ENCODE data around the gene ATOH8.

Gene ATOH8

DNA sequence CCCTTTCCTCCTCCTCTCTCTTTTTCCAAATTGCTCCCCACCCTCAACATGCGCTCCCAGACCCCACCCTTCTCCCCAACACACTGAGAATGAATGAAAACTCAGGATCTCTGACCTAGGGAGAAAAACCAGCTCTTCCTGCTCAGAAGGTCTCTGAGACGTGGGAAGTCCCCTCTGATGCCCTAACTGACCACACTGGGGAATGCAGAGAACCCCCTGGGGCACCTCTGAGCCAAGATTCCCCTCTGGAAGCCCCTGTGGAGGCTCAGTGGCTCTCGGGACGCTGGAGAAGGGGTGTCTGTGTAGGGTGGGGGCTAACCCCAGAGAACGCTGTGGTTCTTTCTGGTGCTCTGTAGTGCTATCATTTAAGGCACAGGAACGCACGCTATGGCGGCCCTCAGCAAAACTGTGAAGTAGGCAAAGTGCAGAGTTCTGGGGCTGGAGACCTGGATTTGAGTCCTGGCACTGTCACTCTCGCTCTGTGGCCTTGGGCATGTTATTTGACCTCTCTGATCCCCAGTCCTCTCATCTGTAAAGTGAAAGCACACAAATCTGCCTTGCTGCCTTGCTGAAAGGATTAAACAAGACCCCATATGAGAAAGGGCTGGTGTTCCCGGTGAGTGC is 17.1 kb downstream of the ATOH8 start:
- Mint-ChIP-seq H3K27me3 (peaks cover 27% of the 10 kb centered on the region), H3K9me3 (no peaks in the 10 kb centered on the region)

DNA sequence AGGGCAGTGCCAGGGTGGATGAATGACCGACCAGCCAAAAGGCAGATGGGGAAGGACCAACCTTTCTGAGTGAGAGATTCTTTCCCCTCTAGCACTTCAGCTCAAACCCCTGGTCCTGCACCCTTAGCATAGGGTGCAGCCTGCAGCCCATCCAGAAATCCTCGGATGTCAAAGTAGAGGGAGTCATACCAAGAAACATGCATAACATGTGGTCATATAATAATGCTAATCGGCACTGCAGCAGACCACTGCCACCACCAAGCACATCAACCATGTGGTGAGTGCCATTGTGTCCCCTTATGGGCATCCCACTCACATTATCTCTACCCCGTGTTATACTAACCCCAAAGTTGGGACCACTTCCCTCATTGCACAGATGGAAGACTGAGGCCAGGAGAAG is 17.7 kb downstream of the ATOH8 start:
- ATAC-seq (ENCODE audit: low read depth) (no peak), DNase-seq (ENCODE audit: low spot score in 2 of 2) (no peak)
- Mint-ChIP-seq H3K4me3 (no peak overlapping the region), H3K27ac (no peak overlapping the region), H3K9me3 (no peaks in the 10 kb centered on the region), H3K4me1 (no peaks in the 10 kb centered on the region), H3K27me3 (peaks cover 24% of the 10 kb centered on the region), H3K36me3 (no peaks in the 10 kb centered on the region)

More for the DNA sequence above, 17.1 kb downstream of the ATOH8 start:
- H3K4me1 Mint-ChIP-seq: no peaks in the 10 kb centered on the region
- no peaks in the 10 kb centered on the region for H3K36me3 Mint-ChIP-seq
- no peak for DNase-seq (ENCODE audit: low spot score in 2 of 2)
- no peak for ATAC-seq (ENCODE audit: low read depth)
- H3K27ac Mint-ChIP-seq: no peak overlapping the region
- H3K4me3 Mint-ChIP-seq: no peak overlapping the region

DNA sequence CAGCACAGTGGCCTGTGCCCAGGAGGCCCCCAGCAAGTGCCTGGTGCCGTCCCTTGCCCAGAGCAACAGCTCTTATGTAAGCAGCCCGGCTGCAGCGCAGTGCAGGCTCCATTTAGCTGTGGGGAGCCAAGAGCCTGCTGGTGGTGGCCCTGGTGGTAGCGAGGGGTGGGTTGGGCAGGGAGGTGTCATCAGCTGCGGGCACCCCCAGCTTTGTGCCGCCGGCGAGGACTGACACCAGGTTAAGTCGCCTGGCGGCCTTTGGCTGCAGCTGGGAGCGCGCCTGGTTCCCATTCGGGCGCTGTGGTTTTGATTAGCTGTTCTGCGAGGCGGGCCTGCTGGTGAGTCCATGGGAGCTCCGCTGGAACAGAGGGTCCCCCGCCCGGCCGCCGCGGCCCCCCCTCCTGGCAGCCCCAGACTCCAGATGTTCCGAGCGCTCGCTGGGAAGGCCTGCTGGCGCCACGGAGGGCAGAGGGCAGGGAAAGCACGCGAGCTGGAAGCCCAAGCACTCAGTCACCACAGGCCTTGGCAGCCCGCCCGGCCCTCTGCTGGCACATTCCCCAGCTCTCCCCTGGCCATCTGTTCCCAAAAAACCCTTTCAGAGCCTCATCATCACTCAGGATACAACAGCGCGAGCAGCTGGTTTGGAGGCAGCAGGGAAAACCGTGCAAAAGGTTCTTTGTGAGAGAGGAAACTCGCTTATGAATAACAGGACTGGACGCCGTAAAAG is 18.4 kb downstream of the ATOH8 start:
- Mint-ChIP-seq H3K4me1 (no peaks in the 10 kb centered on the region), H3K4me3 (no peak overlapping the region), H3K36me3 (no peaks in the 10 kb centered on the region), H3K27ac (no peak overlapping the region), H3K27me3 (peaks cover 21% of the 10 kb centered on the region), H3K9me3 (no peaks in the 10 kb centered on the region)
- ATAC-seq (ENCODE audit: low read depth) (no peak), DNase-seq (ENCODE audit: low spot score in 2 of 2) (no peak)

DNA sequence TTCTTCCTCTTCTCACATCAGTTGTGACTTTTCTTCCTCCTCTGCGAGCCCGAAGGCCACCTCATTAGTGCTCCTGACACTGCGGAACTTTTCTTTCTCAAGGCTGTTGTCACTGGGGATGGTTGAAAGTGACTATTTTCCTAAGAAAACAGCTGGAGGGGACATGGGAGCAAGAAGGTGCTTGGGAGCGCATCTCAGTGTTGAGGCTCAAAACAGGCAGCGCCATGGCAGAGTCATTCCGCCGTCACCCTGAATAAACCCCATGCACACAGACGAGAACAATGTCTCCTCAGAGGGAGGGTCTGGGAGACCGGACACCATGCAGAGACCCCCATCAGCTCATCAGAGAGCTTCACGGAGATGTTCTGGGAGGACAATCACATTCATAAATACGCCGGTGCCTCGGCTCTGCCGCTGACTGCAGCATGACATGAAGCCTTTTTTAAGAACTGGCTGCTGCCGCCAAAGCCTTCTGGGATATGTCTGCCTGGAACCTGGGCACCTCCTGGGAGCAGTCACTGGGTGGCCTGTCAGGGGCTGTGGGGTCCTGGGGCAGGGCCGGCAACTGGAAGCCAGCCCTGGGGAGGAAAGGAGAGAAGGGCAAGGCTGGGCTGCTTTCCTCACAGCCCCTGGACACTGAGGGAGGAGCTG is 19.2 kb downstream of the ATOH8 start:
- no peaks in the 10 kb centered on the region for H3K4me1 Mint-ChIP-seq
- peaks cover 21% of the 10 kb centered on the region for H3K27me3 Mint-ChIP-seq
- H3K9me3 Mint-ChIP-seq: no peaks in the 10 kb centered on the region
- H3K27ac Mint-ChIP-seq: no peak overlapping the region
- ATAC-seq (ENCODE audit: low read depth) (no peak), DNase-seq (ENCODE audit: low spot score in 2 of 2) (no peak)
- no peak overlapping the region for H3K4me3 Mint-ChIP-seq
- no peaks in the 10 kb centered on the region for H3K36me3 Mint-ChIP-seq

DNA sequence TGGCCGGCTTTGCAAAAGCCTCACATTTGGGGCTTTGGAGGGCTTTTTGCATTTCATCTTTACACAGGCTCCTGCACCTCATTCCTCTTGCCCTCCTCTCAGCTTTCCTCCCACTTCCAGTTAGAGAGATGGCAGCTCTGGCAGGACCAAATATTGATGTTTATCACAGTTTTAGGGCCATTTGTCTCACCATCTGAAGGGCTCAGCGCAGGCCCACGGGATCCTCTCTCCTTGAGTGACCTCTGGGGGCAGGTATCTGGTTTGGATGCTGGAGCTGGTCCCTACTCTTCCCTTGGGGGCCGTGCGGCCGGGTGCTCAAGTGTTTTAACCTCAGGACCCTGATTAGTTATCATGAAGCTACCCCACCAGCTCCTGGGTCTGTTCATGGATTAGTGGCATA is 19.9 kb downstream of the ATOH8 start:
- Mint-ChIP-seq H3K9me3 (no peaks in the 10 kb centered on the region), H3K27me3 (peaks cover 21% of the 10 kb centered on the region), H3K27ac (no peak overlapping the region), H3K36me3 (no peaks in the 10 kb centered on the region), H3K4me1 (no peaks in the 10 kb centered on the region), H3K4me3 (no peak overlapping the region)
- ATAC-seq (ENCODE audit: low read depth) (no peak), DNase-seq (ENCODE audit: low spot score in 2 of 2) (no peak)

DNA sequence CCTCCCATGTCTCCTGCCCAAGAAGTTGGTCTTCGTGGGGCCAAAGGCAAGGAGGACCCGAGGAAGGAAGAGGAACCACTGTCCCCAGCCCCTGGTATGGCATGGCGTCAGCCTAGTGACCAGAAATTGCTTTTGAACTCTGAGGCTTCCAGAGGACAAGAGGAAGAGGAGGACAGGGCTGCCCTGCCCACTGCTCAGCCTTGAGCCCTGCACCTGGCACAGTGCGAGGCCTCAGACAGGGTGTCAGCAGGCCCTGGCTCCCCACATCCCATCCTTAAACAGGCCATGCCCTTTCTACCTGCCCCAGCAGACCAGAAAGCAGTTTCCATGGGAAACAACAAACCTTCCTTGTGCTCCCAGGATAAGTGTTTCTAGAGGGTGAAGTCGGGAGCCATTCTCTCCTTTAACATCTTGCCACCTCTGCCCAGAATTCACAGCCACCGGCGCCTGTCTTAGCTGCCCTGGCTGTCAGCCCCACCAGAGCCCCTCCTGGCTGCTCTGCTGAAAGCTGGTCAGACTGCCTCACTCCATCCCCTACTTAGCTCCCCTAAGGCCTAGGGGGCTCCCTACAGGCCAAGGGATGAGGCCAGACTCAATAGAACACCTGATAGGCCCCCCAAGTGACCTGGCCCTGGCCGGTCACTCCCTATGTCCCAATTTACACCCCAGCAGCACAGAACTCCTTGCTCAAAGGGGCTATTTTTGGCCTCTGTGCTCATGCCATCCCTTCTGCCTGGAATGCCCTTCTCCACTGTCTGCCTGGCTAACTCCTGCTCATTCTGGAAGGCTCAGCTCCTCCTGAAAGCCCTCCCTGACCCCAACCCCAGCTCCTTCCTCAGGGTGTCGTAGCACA is 20.6 kb downstream of the ATOH8 start:
- no peak for DNase-seq (ENCODE audit: low spot score in 2 of 2)
- no peak for ATAC-seq (ENCODE audit: low read depth)
- Mint-ChIP-seq H3K27me3 (peaks cover 24% of the 10 kb centered on the region), H3K9me3 (no peaks in the 10 kb centered on the region), H3K4me3 (no peak overlapping the region), H3K27ac (no peak overlapping the region), H3K36me3 (no peaks in the 10 kb centered on the region), H3K4me1 (no peaks in the 10 kb centered on the region)

DNA sequence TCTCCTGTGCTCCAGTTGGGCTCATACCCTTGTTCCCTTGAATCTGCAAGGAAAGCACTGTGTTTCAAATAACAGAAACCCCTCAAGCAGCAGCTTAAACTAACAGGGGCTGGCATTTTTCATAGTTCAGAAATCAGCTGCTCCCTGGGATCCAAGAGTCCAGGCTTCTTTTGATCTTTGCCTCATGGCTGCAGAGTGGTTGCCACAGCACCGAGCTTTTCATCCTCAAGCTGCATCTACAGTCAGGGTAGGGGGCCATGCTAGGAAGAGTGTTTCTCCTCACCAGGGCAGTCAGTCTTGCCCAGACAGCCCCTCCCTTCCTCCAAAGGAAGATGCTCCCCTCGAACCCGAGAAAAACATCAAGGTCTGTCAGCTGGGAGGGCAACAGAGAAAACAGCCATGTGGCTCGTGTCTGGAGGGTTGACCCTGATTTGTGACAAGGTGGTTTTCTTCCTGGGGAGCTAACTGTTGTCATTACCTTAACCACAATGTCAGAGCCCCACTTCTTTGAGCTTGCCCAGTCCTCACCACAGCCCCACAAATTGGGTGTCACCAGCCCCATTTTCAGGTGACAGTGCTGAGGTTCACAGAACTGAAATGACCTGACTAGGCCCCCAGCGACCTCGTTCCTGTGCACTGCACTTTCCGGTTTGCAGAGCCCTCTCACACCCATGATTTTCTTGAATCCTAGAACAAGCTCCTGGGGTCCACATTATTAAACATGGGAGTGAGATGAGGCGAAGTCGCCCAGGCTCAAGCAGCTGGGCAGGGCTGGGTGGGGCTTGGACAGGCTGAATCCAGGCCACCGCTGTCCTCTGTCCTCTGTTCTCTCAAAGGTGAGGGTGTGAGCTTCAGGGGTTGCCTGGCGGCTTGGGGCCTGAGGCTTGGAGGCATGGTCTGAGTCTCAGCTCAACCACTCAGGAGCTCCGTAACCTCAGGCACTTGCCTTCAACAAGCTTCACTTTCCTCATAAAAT is 21.9 kb downstream of the ATOH8 start:
- Mint-ChIP-seq H3K27ac (no peak overlapping the region), H3K4me3 (no peak overlapping the region), H3K9me3 (no peaks in the 10 kb centered on the region), H3K4me1 (no peaks in the 10 kb centered on the region), H3K36me3 (no peaks in the 10 kb centered on the region), H3K27me3 (peaks cover 22% of the 10 kb centered on the region)
- ATAC-seq (ENCODE audit: low read depth) (no peak), DNase-seq (ENCODE audit: low spot score in 2 of 2) (no peak)

DNA sequence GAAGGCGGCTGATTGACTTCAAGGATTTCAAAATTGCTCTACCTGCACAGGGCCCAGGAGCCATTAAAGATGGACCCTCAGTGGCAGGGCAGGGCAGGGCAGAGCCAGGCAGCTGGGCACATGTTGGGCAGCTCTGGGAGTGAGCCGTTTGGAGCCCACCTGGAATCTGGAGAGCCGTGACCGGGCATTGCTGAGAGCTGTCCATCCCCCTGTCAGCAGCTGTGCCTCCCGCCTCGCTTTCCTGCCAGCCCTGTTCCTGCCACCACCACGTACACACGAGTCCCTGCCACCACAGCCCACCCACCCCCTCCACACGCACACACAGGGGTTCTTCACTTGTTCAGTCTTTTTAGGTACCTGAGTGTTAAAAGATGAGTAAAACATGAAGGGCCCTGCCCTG is 22.9 kb downstream of the ATOH8 start:
- no peaks in the 10 kb centered on the region for H3K4me1 Mint-ChIP-seq
- H3K36me3 Mint-ChIP-seq: no peaks in the 10 kb centered on the region
- ATAC-seq (ENCODE audit: low read depth) (no peak), DNase-seq (ENCODE audit: low spot score in 2 of 2) (no peak)
- H3K4me3 Mint-ChIP-seq: no peak overlapping the region
- H3K9me3 Mint-ChIP-seq: no peaks in the 10 kb centered on the region
- no peak overlapping the region for H3K27ac Mint-ChIP-seq
- peaks cover 13% of the 10 kb centered on the region for H3K27me3 Mint-ChIP-seq

DNA sequence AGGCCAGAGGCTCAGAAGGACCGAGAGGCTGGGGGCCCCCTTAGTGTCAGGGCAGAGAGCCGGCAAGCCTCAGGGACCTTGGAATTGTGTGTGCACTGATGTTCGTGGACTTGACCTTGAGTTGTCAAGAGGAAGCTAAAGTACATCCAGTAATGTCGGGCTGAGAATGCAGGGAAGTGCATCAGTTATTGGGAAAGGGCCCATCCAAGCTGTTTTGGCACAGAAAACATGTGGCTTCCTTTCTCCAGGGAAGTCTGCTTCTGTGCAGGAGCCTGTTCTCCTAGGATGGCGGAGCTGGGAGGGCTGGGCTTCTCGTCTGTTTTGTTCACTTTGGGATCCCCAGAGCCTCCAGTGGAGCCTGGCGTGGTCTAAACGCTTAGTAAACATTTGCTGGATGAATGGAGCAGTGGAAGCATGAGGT is 23.7 kb downstream of the ATOH8 start:
- ATAC-seq (ENCODE audit: low read depth) (no peak), DNase-seq (ENCODE audit: low spot score in 2 of 2) (no peak)
- Mint-ChIP-seq H3K4me1 (no peaks in the 10 kb centered on the region), H3K27me3 (peaks cover 13% of the 10 kb centered on the region), H3K9me3 (no peaks in the 10 kb centered on the region), H3K36me3 (no peaks in the 10 kb centered on the region), H3K4me3 (no peak overlapping the region), H3K27ac (no peak overlapping the region)

DNA sequence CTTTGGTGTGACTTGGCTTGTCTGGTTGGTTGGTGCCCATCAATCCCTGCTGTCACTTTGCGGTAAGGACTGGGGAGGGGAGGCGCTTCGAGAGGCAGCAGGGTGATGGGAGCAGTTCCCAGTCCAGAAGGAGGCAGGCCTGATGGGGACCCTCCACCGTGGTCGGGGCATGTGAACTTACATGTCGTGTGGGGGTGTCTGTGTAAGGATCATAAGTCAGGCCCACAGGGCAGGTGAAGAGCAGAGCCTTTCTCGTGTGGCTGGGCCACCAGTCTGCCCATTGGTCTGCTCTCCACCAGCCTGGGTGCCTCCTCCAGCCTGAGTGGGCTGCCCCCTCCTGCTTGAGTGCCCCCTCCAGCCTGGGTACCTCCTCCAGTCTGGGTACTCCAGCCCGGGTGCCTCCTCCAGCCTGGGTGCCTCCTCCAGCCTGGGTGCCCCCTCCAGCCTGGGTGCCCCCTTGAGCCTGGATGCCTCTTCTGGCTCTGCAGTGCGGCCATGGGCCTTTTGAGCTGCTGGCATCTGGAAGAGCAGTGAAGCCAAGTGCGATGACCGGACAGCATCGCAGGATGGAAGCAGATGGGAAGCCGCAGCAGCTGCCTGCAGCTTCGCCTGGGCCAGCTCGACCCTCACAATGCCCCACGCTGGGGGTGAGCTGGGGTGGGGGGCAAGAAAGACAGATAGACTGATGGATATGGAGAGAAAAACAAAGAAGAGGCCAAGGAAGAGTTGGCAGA is 25.0 kb downstream of the ATOH8 start:
- H3K36me3 Mint-ChIP-seq: no peaks in the 10 kb centered on the region
- H3K27me3 Mint-ChIP-seq: peaks cover 5% of the 10 kb centered on the region
- ATAC-seq (ENCODE audit: low read depth) (no peak), DNase-seq (ENCODE audit: low spot score in 2 of 2) (no peak)
- H3K27ac Mint-ChIP-seq: peak overlapping the region; percentile 56
- no peaks in the 10 kb centered on the region for H3K4me1 Mint-ChIP-seq
- no peaks in the 10 kb centered on the region for H3K9me3 Mint-ChIP-seq
- H3K4me3 Mint-ChIP-seq: no peak overlapping the region

DNA sequence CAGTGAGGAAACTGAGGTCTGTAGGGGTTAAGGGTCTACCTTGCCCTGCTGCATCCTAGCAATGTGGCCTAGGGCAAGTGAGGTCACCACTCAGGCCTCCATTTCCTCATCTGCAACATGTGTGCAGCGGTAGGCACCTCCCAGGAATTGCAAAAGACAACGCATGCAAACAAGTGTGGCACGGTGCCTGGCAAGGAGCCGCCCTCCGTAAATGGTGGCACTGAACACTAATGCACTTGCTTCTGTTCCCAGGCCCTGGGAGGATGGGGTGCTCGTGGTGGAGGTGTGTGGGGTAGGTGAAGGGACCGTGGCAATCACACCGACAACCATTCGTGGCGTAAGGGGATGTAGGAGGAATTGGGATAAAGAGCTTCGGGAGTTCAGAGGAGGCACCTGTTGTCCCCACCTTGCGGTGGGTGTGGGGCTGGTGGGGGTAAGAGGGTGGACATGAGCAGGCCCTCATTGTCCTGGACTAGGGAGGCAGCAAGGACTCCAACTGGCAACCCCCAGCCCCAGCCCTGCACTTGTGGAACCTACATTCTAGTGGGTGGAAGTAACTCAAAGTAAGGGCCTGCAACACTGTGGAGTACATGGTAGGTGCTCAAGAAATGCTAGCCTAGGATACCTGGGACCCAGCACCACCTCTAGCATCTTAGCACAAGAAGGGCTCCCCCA is 26.0 kb downstream of the ATOH8 start:
- ATAC-seq (ENCODE audit: low read depth): no peak
- Mint-ChIP-seq H3K9me3 (no peaks in the 10 kb centered on the region), H3K4me3 (no peak overlapping the region), H3K27me3 (peaks cover 5% of the 10 kb centered on the region), H3K27ac (no peak overlapping the region), H3K4me1 (no peaks in the 10 kb centered on the region), H3K36me3 (no peaks in the 10 kb centered on the region)
- no peak for DNase-seq (ENCODE audit: low spot score in 2 of 2)

DNA sequence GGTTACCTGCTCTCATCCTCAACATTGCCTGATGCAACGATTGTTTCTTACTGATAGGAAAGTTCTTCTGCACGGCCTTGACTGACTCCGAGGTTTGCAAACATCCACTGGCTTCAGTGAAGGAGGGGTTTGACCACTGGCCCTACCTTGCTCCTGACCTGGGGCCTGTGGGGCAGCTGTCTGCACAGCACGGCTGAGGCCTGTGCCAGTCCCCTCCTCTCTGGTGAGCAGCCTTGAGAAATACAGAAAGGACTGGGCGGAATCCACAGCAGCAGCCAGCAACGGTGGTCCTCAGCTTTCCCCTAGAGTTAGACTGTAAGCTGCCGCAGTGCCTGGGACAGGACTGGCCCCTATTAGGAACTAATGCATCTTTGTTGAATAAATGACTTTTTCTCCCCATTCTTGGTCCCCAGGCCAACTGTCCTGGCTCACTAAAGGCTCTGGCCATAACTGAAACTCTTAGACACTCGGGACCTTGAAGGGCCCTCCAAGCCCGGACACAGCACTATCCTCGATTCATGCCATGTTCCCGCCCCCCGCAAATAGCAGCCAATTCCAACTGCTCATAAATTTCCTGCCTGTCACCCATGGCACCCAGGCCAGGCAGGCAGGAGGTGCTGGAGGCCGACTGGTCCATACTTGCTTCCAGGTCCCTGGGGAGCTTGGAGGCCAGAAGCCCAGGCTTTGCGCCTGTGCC is 26.7 kb downstream of the ATOH8 start:
- Mint-ChIP-seq H3K4me1 (peaks cover under 1% of the 10 kb centered on the region), H3K4me3 (no peak overlapping the region), H3K27me3 (peaks cover 5% of the 10 kb centered on the region), H3K27ac (no peak overlapping the region), H3K36me3 (no peaks in the 10 kb centered on the region), H3K9me3 (no peaks in the 10 kb centered on the region)
- DNase-seq (ENCODE audit: low spot score in 2 of 2) (no peak), ATAC-seq (ENCODE audit: low read depth) (no peak)

Measured in memory B cell (primary cell).